ENCODE data around the gene DTX3L.

DTX3L gene

DNA sequence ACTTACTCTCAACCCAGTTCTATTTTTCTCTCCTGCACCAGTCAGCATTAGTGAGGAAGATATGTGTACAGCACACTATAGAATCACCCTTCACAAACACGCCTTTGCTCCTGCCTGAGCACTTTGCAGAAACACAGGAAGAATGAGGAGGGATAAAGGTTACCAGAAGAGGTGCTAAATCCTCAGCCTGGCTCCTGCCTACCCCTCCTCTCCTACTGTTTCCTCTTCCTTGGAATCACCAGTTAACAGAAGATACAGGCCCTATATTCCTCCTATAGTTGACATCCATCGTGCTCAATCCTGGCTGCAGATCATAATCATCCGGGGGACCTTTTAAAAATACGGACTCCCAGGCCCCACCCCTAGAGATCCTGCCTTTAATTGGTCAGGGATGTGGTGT, 42.2 kb downstream of the DTX3L start:
- DNase-seq (ENCODE audit: low read depth in 2 of 2): no peak

DNA sequence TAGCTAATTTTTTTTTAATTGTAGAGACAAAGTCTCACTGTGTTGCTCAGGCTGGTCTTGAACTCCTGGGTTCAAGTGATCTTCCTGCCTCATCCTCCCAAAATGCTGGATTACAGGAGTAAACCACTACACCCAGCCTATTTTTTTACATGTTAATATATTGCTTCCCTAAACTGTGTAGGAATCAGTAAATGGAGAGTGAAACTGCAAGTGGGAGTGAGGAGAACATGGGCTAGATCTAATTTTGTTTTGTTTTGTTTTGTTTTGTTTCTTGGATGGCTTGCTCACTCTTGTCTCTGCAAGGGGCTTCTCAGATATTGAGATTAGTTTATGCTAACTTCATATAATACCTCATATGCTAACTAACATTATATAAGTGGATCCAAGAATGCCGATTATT, 44.8 kb downstream of the DTX3L start:
- DNase-seq (ENCODE audit: low read depth in 2 of 2): no peak

DNA sequence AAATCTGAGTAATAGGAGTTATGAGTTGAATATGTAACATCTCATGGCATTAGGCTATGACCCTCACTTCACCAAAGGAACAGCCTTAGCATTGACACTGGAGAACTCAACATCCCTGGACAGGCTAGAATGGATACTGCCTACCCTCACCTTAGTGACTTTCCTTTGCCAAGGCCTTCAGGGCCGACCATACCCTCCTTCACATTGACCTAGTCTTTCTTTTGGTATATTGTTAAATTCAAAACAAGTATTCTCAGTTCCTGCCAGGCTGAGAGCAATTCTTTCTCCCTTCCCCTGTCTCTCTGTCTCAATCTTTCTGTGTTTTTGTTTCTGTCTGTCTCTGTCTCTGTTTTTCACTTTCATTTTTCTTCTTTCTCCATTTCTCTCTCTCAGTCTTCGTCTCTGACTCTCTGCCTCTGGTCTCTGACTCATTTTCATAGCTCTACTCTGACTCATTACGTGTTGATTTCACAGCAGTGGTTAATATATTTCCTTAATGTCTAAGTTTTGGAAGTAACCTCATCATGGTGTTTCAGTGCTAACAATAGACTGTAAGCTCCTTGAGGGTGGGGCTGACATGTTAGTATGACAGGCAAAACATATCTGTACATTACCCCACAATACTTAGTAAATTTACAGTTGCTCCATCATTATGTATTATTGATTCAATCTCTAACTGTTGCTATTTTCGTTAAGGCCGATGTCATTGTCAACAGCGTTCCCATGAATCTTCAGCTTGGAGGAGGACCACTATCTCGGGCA, 45.8 kb downstream of the DTX3L start:
- no peak for DNase-seq (ENCODE audit: low read depth in 2 of 2)

DNA sequence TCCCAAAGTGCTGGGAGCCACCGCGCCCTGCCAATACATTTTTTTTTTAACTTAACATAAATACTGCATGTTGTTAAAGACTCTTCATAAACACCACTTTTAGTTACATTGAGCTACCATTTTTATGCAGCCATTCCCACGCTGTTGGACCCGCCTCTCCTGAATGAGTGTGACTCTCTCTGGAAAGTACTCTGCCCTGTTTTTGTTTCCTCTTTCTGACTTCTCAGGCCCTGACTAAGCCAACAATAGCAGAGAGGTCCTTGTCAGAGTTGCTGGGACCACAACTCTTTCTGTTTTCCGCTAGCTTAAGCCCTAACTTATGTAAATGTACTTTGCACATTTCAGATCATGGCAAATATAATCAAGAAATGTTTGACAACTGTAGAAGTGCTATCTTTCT, 48.6 kb downstream of the DTX3L start:
- DNase-seq (ENCODE audit: low read depth in 2 of 2): no peak

DNA sequence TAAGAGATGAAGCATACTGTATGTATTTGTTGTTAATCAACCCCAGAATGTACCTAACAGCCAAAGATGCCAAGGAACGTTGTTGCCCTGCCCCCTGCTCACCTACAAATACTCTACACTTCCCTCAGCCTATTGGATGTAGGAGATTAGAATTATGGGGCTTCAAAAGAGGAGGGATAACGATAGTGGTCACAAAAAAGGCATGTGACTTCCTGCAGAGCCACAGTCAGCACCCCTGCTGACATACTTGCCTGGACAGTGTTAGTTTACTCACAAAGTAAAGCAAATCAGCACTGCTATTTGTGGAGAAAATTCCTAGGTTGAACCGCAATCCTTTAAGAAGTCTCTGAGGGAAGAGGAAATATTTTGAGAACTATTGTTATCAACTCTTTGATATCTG, 51.2 kb downstream of the DTX3L start:
- DNase-seq (ENCODE audit: low read depth in 2 of 2): no peak

DNA sequence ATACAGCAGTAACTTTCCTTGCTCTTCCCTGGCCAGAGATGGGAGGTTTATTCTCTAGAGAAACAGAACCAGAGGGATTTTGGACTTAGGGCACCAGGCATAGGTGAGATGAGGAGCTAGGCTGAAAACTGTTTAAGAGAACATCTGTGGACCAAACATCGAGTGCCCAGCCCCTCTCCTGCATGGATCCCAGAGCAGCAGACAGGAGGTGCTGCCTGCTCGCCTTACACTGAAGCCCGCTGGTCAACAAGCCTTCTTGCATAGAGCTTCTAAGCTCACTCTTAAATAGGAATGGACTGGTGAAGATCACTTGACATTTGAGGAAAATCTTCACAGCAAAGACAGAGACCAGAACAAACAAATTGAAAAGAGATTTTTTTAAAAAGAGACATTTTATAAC, 54.5 kb downstream of the DTX3L start:
- DNase-seq (ENCODE audit: low read depth in 2 of 2): no peak

DNA sequence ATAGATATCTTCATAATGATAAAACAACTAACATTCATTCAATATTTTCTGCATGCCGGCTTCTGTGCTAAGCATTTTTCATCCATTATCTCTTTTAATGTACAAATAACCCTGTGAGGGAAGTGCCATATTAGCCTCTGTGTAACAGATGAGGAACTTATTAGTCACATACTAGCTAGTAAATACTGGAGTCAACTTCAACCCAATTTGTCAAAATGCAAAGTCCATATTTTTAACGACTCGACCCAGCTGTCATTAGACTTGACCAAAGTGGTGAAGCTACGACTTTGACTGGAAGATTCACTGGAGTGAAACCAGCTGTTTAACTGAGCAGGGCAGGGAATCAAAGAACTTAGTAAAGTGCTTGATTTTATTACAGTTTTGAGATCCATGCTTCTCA, 54.9 kb downstream of the DTX3L start:
- no peak for DNase-seq (ENCODE audit: low read depth in 2 of 2)

DNA sequence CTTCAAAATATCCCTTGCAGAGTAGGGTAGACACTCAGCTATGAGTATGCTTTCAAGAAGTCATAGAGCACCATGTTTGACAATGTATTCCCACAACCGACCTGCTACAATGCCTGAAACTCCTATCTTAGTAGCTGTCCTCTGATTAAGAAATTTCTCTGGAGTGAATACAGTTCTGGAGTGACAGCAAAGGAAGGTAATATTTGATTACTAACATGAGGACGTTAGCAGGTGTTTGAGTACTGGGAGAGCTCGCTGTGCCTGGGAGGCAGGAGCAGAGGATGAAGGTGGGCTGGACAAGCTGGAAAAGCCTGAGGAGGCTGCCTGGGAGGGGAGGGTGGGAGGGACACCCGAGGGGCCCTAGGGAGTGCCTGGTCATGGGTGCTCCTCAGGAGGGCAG, 56.3 kb downstream of the DTX3L start:
- DNase-seq (ENCODE audit: low read depth in 2 of 2): no peak

DNA sequence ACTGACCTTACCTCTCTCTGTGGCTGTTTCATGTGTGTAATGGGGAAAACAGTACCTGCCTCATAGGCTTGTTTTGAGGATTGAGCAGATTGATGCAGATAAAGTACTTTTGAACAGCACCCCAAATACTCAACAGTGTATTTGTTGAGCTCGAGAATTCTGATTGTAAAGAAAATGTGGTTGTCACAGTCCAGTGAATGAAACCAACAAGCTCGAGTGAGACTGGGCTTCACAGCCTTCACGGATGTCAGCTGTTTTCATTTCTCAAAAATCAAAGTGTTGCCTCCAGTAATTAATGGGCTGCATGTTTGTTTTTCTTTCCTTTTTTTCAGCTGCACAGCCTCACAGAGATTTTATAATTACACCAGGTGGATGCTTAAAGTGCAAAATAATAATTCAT, 57.0 kb downstream of the DTX3L start:
- no peak for DNase-seq (ENCODE audit: low read depth in 2 of 2)

DNA sequence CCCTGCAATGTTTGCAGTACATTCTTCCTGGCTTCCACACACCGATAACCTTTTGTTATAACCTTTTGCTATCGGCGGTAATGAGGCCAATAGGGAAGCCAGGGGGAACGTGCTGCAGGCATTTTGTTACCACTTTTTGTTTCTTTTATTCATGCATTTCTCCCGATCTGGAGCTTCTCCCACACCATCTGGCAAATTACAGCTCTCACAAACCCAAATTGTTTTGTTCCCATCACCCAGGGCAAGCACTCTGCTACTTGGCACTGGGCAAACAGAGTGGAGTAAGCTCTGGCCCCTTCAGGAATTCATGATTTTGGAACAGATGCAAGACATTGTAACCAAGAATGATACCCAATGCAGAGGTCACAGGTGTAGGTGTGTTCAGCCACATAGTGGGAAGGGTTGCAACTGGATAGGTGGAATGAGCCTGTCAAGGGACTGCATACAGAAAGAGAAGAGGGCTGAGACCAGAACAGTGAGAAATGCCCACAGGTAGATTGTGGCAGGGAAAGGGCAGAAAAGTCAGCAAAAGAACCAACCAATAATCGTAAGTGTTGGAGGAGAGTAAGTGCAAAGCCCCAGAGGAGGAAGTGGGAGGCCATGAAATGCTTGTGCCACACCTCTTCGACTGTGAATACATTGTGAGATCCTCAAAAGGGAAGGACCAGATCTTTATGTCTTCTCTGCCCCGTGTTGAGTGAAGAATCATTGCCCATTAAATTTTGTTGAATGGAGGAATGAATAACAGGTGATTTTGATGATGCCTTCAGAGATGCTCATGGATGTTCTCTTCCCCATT, 59.1 kb downstream of the DTX3L start:
- DNase-seq (ENCODE audit: low read depth in 2 of 2): no peak

Measured in stimulated activated CD4-positive, alpha-beta T cell treated with anti-CD3 and anti-CD28 coated beads, Interleukin-1b, Interleukin-23, amount 100 ng/mL, for 1 hour (primary cell).